ENCODE measurements around the gene FBXW2.

- TF ChIP-seq CTCF (conservative IDR thresholded peaks at IDR 0.05; ENCODE audit: low read depth, low read length), result no peak
- TF ChIP-seq EZH2 (IDR thresholded peaks at IDR 0.05; ENCODE audit: borderline replicate concordance, low read depth, low read length, poor library complexity, severe bottlenecking), result no peak
Measured at GRCh38 chr9:120829650-120830049, 36.4 kb upstream of the FBXW2 start.
